GM15510 (cell line): ENCODE results near the gene PTGDS.

ENCODE experiments used
- POLR2A ChIP-seq: IDR thresholded peaks from 3 replicates; pipeline ENCODE4 v1.6.1; 2011; ENCODE audit warnings: borderline replicate concordance; ENCODE audit not compliant: insufficient read length; ENCODE audit errors: extremely low read depth

Gene PTGDS

GRCh38 chr9:136942881-136943230, 34.4 kb upstream of the PTGDS start:
- TF ChIP-seq POLR2A = no peak

DNA sequence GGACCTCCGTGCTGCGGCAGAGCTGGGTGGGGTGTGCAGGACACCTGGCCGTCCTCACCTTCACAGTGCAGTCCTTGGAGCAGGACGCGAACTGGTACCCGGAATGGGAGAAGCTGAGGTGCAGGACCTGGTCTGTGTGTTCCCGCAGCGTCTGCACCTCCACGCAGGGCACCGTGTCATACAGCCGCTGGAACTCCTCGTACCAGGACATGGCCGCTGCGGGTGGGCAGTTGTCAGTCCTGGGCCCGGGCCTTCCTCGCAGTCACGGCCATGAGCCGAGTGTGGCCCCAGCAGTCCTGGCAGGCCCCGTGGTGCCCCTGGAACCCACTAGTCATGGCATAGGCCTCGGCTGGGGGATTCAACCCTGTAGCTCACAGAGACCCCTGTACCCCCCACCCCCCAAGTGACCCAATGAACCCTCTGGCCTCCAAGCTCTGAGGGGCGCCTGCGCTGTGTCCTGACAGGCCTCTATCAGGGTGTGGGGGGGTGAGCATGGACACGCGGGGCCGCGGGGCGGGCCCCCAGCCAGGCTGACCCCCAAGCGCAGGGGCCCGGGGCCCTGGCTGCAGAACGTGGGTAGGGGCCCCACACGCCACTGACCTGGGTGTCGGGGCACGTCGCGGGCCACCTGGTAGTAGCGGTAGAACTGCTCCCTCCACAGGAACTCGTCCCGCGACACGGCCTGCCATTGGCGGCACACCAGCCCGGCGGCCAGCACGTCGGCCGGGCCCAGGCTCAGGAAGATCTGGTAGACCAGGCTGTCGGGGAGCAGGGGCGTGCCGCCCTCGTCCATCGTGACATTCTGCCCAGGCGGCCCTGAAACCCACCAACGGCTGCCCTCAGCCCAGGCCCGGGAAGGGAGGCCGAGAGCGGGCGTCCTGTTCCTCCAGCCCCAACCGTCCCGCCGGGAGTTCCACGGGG, 33.8 kb upstream of the PTGDS start:
- TF ChIP-seq POLR2A = no peak

- no peak for TF ChIP-seq POLR2A
These were observed 33.1 kb upstream of the PTGDS start for GRCh38 chr9:136944212-136944518.

DNA sequence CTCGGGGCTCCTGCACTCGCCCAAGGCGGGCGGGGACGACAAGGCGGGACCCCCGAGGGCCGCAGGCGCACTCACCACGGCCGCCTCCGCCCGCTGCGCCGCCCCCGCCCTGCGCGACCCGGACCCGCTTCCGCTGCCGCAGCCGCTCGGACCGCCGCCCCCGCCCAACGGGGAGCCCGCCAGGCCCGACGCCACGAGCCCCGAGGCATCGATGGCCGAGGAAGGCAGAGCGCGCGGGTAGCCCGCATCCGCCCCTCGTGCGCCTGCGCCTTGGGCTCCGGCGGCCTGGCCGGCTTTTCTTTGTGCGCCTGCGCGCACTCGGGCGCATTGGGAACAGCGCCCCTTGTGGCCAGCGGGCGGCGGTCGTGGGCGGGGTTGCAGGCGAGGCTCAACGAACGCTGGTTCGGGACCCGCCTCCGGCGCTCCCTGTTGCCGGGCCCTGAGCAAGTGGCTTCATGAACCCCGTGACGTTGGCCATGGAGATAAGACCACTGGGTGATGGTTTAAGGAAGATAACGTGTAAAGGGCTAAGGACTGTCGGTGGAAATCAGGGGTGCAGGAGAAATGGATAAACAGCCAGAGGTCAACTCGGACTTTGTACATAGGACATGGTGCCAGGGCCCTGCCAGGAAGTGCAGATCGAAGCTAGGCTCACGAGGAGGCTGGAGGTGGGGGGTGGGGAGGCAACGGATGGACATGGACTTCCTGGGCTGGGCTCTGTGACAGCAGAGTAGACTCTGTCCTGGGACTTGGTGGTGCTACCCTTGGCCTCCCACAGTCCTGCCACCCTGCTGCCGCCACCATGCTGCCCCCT, 32.6 kb upstream of the PTGDS start, which contains the start of the genes C8G and FBXW5:
C8G (plus strand) TSS at position 725 of the 814 bp plus-strand sequence; CDS start at position 803, 78 bp downstream.
FBXW5 (minus strand) TSS at position 220 of the 814 bp plus-strand sequence. CDS start 655 bp downstream, outside the sequence.
- TF ChIP-seq POLR2A = peak; percentile 80

DNA sequence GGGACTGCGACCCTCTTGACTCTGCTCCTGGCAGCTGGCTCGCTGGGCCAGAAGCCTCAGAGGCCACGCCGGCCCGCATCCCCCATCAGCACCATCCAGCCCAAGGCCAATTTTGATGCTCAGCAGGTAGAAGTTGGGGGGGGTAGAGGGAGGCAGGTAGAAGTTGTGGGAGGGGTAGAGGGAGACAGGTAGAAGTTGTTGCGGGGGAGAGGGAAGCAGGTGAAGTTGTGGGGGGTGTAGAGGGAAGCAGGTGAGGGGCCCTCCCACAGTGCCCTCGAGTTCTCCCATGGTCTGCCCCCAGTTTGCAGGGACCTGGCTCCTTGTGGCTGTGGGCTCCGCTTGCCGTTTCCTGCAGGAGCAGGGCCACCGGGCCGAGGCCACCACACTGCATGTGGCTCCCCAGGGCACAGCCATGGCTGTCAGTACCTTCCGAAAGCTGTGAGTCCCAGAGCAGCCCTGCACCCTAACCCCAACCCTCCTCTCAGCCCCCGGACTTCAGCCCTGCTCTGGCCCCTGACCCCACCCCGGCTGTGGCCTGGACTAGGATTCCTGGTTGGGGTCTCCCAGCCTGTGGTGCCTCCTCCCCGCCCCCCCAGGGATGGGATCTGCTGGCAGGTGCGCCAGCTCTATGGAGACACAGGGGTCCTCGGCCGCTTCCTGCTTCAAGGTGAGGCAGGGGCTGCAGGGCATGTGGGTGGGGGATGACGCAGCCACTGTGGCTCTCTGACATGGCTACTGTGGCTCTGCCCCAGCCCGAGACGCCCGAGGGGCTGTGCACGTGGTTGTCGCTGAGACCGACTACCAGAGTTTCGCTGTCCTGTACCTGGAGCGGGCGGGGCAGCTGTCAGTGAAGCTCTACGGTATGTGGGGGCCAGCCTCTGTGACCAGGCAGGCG, 31.7 kb upstream of the PTGDS start:
- no peak for TF ChIP-seq POLR2A

DNA sequence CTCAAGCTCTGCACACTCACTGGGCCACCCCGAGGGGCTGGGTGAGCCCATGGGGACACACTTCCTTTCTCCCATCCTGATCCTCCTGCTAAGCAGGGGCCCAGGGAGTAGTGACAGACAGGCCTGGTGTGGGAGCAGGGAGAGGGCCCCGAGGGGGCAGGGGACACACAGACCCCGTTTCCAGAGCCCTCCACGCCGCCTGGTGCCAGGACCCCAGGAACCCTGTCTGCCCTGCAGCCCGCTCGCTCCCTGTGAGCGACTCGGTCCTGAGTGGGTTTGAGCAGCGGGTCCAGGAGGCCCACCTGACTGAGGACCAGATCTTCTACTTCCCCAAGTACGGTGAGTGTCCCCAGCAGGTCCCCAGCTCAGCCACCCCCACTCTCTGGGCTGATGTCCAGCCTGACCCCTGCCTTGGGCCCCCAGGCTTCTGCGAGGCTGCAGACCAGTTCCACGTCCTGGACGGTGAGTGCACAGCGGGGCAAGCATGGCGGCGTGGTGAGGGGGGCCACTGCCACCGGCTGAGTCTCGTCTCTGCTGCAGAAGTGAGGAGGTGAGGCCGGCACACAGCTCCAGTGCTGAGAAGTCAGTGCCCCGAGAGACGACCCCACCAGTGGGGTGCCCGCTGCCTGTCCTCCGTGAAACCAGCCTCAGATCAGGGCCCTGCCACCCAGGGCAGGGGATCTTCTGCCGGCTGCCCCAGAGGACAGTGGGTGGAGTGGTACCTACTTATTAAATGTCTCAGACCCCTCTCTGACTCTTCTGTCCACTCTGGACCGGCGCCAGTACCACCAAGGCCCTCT, 30.9 kb upstream of the PTGDS start:
- no peak for TF ChIP-seq POLR2A

- TF ChIP-seq POLR2A = no peak
These were observed 30.0 kb upstream of the PTGDS start for GRCh38 chr9:136947028-136947891.

DNA sequence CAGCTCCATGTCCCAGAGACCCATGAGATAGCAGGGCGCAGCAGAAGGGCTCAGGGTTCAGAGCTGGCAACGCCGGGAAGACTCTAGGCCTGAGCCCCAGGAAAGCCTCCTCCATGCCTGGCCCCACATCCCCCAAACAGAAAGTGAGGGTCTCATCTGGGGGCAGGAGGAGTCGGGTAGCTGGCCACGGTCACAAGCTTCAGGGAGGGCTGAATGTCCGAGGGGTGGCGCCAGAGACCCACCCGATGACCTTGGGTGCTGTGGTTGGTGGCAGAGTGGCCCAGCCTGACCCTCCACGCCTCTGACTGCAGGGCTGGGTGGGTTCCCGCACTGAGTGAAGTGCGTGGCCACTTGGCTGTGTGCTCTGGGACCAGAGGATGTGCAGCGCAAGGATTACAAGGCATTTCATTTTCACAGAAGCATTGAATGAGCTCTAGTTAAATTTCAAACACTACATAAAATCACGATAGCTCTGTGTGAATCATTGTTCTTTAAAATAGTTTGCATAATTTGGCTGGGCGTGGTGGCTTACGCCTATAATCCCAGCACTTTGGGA, 29.3 kb upstream of the PTGDS start:
- no peak for TF ChIP-seq POLR2A

DNA sequence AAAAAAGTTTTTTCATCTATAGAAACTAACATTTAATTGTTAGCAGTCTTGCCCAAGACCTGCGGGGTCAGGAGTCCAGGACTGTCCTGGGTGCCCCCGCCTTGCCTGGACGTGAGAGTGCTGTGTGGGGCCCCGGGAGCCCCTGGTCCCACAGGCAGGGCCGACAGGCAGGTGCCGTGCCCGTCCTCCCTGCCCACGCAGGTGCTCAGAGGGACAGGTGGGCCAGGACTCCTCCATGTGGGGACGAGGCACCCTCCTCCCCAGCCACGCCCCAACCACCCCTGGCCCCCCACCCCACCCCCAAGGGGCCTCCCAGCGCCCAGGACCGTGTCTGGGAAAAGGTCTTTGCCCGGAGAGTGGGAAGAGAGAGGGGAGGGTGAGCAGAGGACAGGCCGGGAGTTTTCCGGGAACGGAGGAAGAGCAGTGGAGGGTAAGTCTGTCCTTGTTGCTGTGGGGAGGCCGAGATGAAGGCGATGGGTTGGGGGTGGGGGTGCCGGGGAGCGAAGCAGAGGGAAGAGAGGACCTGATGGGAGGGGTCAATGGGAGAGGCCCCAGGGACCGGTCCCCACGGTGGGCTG, 28.0 kb upstream of the PTGDS start:
- no peak for TF ChIP-seq POLR2A

DNA sequence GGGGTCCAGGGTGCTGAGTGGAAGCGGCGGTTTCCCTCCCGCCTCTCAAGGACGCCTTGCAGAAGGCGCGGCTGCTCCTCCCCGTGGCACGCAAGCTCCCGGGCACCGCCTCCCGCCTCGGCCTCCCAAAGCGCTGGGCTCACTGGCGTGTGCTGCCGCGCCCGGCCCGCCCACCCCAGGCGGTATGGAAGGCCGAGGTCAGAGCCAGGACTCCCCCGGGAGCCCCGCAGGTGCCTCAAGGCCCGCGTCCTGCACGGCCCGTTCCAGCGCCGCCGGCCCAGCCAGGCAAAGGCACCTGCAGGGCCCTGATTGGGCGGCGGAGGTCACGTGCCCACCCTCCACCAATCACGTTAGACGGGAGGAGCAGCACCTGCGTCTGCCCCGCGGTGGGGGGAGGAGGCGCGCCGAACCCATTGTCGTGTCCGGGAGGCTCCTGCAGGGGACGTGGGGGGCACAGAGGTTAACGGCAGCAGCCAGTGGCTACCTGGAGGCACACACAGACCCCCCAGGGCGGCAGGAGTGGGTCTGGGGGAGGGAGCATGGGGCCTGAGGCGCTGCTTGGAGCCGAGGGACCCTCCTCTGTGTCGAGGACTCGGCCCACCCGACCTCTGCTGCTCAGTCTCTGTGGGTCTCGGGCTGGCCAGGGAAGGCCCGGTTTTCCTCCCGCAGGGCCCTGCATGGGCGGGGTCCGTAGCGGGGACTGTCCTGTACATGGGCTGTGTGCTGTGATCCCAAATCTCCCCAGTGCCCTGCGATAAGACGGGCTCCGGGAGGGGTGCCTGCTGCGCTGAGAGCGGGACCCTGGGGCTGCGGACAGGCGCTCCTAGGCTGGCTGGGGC, 27.3 kb upstream of the PTGDS start:
- TF ChIP-seq POLR2A = peak; percentile 85

- no peak for TF ChIP-seq POLR2A
These were observed 26.5 kb upstream of the PTGDS start for GRCh38 chr9:136950656-136951276.

DNA sequence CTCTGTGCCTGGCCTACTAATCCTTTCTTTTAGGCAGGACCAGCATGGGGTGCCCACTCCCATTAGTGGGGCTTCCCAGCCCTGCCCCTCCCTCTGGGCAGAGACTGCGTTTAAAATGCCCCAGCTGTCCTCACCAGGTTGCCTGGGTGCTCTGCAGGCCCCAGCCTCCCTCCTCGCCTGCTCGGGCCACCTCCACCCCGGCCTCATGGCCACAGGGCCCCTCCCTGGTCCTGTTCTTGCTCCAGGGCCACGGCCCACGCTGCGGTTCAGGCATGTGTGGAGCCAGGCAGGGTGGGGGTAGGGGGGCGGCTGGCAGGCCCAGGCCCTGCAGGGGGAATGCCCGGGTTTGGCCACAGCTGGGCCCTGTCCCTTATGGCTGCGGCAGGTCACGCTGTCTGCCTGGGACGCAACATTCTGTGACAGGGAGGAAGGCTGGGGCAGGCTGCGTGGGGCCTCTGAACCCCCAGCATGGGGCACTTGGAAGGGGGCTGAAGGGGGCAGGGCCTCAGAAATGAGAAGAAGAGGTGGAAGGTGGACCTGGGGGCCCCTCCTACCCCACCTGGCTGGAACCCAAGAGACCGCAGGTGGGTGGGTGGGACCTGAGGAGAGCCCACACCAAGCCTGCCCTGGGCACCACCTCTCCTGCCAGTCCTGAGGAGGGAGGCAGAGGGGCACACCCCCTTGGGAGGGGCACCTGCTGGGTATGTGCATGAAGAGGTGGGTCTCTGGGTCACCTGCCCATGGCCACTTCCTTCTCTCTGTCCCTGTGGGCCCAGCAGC, 25.6 kb upstream of the PTGDS start, which contains the start of gene LCN12:
LCN12 (plus strand) TSS at position 733 of the 780 bp plus-strand sequence. CDS start 55 bp downstream, outside the sequence.
- no peak for TF ChIP-seq POLR2A
